ENCODE data around the gene IL6ST.

- no peak for TF ChIP-seq GABPA (IDR thresholded peaks at IDR 0.05 in 1 of 2, conservative IDR thresholded peaks at IDR 0.05 in 1 of 2)
- TF ChIP-seq, protein P1, sequence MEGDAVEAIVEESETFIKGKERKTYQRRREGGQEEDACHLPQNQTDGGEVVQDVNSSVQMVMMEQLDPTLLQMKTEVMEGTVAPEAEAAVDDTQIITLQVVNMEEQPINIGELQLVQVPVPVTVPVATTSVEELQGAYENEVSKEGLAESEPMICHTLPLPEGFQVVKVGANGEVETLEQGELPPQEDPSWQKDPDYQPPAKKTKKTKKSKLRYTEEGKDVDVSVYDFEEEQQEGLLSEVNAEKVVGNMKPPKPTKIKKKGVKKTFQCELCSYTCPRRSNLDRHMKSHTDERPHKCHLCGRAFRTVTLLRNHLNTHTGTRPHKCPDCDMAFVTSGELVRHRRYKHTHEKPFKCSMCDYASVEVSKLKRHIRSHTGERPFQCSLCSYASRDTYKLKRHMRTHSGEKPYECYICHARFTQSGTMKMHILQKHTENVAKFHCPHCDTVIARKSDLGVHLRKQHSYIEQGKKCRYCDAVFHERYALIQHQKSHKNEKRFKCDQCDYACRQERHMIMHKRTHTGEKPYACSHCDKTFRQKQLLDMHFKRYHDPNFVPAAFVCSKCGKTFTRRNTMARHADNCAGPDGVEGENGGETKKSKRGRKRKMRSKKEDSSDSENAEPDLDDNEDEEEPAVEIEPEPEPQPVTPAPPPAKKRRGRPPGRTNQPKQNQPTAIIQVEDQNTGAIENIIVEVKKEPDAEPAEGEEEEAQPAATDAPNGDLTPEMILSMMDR (IDR thresholded peaks at IDR 0.05; ENCODE audit: low read depth, low read length, missing input control), result no peak
- TF ChIP-seq TAF1 (conservative IDR thresholded peaks at IDR 0.05), result no peak
- no peak for TF ChIP-seq REST (IDR thresholded peaks at IDR 0.05)
- TF ChIP-seq, protein P2, sequence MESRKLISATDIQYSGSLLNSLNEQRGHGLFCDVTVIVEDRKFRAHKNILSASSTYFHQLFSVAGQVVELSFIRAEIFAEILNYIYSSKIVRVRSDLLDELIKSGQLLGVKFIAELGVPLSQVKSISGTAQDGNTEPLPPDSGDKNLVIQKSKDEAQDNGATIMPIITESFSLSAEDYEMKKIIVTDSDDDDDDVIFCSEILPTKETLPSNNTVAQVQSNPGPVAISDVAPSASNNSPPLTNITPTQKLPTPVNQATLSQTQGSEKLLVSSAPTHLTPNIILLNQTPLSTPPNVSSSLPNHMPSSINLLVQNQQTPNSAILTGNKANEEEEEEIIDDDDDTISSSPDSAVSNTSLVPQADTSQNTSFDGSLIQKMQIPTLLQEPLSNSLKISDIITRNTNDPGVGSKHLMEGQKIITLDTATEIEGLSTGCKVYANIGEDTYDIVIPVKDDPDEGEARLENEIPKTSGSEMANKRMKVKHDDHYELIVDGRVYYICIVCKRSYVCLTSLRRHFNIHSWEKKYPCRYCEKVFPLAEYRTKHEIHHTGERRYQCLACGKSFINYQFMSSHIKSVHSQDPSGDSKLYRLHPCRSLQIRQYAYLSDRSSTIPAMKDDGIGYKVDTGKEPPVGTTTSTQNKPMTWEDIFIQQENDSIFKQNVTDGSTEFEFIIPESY (IDR thresholded peaks at IDR 0.05), result no peak
- no peak for TF ChIP-seq RAD21 (IDR thresholded peaks at IDR 0.05)
- TF ChIP-seq EGR1 (IDR thresholded peaks at IDR 0.05; ENCODE audit: low read depth in 2 of 2), result no peak
Observed at GRCh38 chr5:55983986-55984385, 10.8 kb downstream of the IL6ST start.

Measured in liver (tissue), 3 donors.